HG02763 (cell line): Measurements from ENCODE around the gene TMEM130.
A peak's percentile ranks its signal among the peaks of the same experiment; 100 is the strongest.
"Not testable (repeated sequence)": the region's sequence is repeated elsewhere in the genome, so short reads cannot be mapped to it uniquely, and the experiment has no call there.

Experiments
- ATAC-seq: cut with Tn5 transposase; IDR thresholded peaks from one replicate; pipeline ENCODE4 v1.9.1; 2021; ENCODE audit warnings: mild to moderate bottlenecking, moderate library complexity; ENCODE audit not compliant: unreplicated experiment

The TMEM130 gene

DNA sequence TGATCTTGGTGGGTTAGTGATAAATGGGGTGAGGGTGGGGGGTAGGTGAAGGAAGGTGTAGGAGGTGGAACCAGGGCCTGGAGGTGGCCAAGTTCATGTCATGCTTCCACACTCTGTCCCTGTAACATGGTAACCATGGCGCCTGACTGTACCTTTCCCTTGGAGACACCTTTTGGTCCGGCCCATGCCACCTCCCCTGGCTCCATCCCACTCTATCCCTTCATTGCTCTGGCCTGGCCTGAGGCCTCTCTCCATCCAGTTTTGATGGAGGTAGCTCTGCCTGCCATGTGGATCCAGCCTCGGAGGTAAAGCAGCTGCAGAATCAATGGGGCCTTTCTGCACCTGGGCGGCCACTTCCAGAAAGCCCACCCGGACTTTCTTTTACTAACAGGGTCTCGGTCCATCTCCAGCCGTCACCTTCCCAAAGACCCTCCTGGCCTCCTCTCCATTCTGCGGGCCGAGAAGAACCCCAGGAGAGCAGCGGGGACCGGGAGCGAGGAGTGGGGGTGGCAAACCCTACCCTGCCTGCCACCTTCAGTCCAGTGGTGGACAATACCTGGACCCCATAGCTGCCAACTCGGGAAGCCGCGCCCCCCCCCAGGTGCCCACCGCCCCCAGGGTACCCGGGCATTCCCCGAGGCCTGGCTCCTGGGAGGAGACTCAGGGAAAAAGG, 8.0 kb upstream of the TMEM130 start:
- no peak for ATAC-seq

GRCh38 chr7:98877146-98877545, 7.3 kb upstream of the TMEM130 start:
- ATAC-seq = no peak

- ATAC-seq = no peak
Measured at GRCh38 chr7:98875501-98875900, 5.7 kb upstream of the TMEM130 start.

DNA sequence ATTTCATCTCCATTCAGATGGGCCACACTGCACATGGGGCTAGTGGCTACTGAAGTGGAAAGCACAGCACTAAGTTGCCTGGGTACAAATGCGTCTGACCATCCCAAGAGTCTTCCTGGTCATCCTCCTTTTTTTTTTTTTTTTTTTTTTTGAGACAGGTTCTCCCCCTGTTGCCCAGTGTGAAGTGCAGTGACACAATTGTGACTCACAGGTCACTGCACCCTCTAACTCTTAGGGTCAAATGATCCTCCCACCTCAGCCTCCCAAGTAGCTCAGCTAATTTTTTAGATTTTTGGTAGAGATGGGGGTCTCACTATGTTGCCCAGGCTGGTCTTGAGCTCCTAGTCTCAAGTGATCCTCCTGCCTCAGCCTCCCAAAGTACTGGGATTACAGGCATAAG, 5.1 kb upstream of the TMEM130 start:
- no peak for ATAC-seq

GRCh38 chr7:98873610-98874009, 3.8 kb upstream of the TMEM130 start:
- not testable (repeated sequence) for ATAC-seq

DNA sequence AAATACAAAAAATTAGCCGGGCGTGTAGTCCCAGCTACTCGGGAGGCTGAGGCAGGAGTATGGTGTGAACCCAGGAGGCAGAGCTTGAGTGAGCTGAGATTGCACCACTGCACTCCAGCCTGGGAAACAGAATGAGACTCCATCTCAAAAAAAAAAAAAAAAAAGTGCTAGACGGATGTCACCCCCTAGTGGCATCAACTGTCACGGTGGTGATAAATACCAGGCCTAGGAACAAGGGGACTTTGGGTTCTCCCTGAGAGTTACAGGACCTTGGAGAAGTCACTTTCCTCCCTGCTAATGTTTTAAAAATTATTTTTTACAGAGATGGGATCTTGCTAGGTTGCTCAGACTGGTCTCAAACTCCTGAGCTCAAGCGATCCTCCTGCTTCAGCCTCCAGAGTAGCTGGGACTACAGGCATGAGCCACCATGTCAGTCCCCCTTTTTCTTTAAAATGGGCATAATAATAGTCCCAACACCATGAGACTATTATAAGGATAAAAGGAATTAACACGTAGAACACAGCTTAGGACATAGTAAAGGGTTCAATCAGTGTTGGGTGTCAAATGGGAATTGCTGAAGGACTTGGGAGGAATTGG, 2.6 kb upstream of the TMEM130 start:
- no peak for ATAC-seq

DNA sequence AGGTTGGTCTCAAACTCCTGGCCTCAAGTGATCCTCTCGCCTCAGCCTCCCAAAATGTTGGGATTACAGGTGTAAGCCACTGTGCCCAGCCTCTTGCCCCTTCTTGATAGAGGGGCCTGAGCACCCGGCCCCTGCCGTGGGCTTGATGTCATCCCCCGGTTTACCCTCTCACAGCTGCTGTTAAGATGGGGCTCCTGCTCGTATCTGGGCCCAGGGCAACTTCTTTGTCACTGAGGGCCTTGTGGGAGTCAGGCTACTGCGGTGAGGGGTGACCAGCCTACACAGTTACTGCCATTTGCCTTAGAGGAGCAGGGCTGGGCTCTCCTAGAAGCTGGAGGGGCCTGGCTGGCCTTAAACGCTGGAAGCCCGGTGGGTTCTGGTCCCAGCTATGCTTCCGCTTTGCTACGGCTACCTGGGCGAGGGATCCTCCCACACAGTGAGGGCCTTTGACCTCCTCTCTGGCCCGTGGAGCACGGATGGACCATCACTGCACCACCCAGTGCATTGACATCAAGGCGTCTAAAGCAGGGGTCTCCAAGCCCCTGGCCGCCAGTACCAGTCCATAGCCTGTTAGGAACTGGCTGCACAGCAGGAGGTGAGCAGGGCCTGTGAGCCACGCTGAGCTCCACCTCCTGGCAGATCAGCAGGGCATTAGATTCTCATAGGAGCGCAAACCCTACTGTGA, 1.1 kb upstream of the TMEM130 start:
- ATAC-seq = no peak

GRCh38 chr7:98870121-98870651, 372 bp upstream of the TMEM130 start:
- peak; percentile 70 for ATAC-seq

DNA sequence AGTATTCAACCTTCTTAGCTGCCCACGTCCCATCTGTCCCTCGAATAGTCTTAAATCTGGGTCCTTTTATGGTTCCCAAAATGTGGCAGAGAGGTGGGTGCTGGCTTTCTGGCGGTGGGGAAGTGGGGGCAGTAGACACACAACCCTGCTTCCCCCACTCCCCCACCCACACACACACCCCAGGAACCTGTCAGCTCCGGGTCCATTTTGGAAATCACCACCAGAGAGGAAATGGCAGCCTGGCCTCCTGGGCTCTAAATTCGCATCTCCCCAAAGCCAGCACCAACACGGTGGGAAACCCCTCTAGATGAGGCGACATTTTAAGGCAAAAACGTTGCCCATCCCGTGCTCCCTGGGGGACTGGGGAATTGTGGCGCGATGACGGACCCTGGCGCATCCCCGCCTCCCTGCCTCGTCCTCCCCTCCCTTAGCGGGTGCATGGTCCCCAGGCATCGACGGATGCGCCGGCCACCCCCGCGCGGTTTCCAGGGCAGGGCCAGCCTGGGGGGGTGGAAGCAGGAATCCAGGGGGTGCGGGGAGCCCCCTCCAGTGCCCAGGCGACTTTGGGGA, 702 bp downstream of the TMEM130 start:
- ATAC-seq = no peak

- ATAC-seq = no peak
Measured at GRCh38 chr7:98868450-98868849, 1.4 kb downstream of the TMEM130 start.

DNA sequence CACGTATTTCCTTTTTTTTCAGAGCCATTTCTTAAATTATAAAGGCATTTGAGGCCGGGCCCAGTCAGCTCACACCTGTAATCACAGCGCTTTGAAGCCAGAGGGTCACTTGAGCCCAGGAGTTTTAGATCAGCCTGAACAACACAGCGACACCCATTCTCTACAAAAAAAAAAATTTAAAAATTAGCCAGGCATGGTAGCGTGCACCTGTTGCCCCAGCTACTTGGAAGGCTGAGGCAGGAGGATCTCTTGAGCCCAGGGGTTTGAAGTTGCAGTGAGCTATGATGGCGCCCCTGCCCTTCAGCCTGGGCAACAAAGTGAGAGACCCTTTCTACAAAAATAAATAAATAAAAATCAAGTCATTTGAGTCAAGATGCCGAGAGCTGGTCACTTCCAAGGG, 3.0 kb downstream of the TMEM130 start:
- ATAC-seq = no peak

DNA sequence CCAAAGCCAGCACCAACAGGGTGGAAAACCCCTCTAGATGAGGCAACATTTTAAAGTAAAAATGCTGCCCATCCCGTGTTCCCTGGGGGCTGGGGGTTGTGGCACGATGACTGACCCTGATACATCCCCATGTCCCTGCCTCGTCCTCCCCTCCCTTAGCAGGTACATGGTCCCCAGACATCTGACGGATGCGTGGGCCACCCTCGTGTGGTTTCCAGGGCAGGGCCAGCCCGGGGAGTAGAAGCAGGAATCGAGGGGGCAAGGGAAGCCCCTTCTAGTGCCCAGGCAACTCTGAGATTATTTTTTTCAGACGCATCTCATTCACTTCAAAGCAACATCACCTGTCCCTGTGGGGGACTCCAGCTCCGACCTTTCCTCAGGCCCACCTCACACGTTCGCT, 3.5 kb downstream of the TMEM130 start:
- ATAC-seq = no peak

GRCh38 chr7:98864731-98865453, 4.9 kb downstream of the TMEM130 start:
- no peak for ATAC-seq

DNA sequence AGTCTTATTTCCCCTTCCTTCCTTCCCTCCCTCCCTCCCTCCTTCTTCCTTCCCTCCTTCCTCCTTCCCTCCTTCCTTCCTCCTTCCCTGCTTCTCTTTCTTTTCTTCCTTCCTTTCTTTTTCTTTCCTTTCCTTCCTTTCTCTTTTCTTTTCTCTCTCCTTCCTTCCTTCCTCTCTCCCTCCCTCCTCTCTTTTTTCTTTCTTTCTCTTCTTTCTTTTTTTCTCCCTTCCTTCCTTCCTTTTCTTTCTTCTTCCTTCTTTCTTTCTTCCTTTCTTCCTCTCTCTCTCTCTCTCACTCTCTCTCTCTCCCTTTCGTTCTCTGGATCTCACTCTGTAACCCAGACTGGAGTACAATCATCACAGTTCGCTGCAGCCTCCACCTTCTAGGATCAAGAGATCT, 6.2 kb downstream of the TMEM130 start:
- no peak for ATAC-seq

- no peak for ATAC-seq
Measured at GRCh38 chr7:98862716-98863420, 6.9 kb downstream of the TMEM130 start.

DNA sequence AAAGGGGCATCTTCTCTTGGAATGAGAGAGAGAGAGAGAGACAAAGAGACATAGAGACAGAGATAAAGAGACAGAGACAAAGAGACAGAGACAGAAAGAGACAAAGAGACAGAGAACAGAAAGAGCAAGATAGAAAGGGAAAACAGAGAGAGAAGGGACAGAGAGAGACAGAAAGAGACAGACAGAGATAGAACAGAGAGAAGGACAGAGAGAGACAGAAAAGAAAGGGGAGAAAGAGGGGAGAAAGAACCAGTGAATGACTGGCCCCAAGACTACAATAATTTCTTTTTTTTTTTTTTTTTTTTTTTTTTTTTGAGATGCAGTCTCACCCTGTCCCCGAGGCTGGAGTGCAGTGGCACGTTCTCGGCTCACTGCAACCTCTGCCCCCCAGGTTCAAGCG, 7.6 kb downstream of the TMEM130 start:
- no peak for ATAC-seq

DNA sequence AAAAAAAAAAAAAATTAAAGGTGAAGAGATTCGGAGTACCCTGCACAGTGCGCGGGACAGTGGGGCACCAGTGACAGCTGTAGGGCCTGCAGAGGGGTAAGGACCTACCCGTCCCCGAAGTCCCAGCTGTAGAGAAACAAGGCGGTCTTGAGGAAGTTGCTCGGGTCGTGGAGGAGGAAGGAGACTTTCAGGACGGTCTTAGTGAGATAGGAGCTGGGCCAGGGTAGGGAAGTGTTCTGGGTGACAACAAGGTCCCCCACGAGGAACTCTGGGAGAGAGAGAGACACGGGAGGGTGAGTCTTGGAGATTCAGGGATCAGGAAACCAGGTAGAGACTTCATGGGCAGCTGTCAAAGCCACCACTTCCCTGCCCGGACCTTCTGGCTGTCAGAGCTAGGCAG, 9.7 kb downstream of the TMEM130 start:
- no peak for ATAC-seq

GRCh38 chr7:98855610-98856422, 14.0 kb downstream of the TMEM130 start:
- no peak for ATAC-seq

DNA sequence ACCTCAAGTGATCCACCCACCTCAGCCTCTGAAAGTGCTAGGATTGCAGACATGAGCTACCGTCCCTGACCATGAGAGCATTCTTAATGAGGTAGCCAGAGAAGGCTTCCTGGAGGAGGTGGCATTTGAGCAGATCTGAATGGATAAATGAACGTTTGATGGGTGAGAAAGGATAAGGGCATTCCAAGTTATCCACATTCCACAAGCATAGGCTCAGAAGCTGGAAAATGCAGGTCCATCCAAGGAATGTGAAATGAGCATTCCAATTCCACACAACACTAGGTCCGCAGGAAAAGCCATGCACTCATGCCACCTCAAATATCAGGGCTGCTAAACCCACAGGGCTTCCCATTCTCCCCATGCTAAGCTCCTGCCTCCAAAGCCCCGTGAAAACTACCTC, 17.0 kb downstream of the TMEM130 start:
- ATAC-seq = no peak

DNA sequence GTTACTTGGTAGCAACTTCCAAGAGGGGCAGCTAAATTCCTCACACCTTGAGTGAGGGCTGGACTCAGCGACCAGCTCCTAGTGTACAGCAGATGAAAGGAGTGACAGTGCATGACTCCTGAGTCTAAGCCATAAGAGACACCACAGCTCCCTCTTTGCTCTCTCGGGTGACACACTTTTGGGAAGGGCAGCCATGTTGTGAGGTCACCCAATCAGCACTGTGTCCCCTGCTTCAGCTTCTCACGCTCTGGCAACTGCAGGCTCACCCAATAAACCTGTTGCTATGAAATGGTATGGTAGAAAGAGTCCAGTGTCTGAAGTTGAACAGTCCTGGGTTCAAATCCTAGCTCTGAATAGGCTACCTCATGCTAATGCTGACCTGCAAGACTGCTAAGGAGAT, 20.9 kb downstream of the TMEM130 start:
- no peak for ATAC-seq
